IPS DF 4.7 (cell line): ENCODE results near the gene SPOP.

Source experiments
- DNase-seq: peaks from one replicate; pipeline ENCODE4 v3.0.0-alpha.2; 2013; ENCODE audit warnings: low spot score; ENCODE audit errors: extremely low read depth

SPOP gene

GRCh38 chr17:49616601-49617131, 61.2 kb downstream of the SPOP start:
- no peak for DNase-seq

- DNase-seq, result no peak
These were observed 61.8 kb downstream of the SPOP start for GRCh38 chr17:49616086-49616485.

- no peak for DNase-seq
These were observed 64.6 kb downstream of the SPOP start for GRCh38 chr17:49613182-49613800.

GRCh38 chr17:49612726-49613125, 65.2 kb downstream of the SPOP start:
- no peak for DNase-seq

- DNase-seq, result no peak
These were observed 66.9 kb downstream of the SPOP start for GRCh38 chr17:49610883-49611584.

- DNase-seq, result no peak
These were observed 73.5 kb downstream of the SPOP start for GRCh38 chr17:49604314-49604869.

GRCh38 chr17:49603720-49604119, 74.2 kb downstream of the SPOP start:
- DNase-seq, result no peak

GRCh38 chr17:49603238-49603637, 74.7 kb downstream of the SPOP start:
- DNase-seq, result no peak

- DNase-seq, result no peak
These were observed 75.1 kb downstream of the SPOP start for GRCh38 chr17:49602783-49603182.

- DNase-seq, result no peak
These were observed 76.9 kb downstream of the SPOP start for GRCh38 chr17:49600949-49601348.

- no peak for DNase-seq
These were observed 79.0 kb downstream of the SPOP start for GRCh38 chr17:49598918-49599317.

- DNase-seq, result no peak
These were observed 79.8 kb downstream of the SPOP start for GRCh38 chr17:49597928-49598655.

GRCh38 chr17:49597436-49597835, 80.5 kb downstream of the SPOP start:
- no peak for DNase-seq

GRCh38 chr17:49596613-49597244, 81.2 kb downstream of the SPOP start:
- no peak for DNase-seq

- DNase-seq, result no peak
These were observed 81.9 kb downstream of the SPOP start for GRCh38 chr17:49595980-49596379.

- DNase-seq, result no peak
These were observed 82.6 kb downstream of the SPOP start for GRCh38 chr17:49595328-49595727.

GRCh38 chr17:49592263-49592662, 85.6 kb downstream of the SPOP start:
- no peak for DNase-seq

GRCh38 chr17:49590874-49591273, 87.0 kb downstream of the SPOP start:
- no peak for DNase-seq

GRCh38 chr17:49589577-49589927, 88.3 kb downstream of the SPOP start:
- no peak for DNase-seq

- DNase-seq, result no peak
These were observed 88.9 kb downstream of the SPOP start for GRCh38 chr17:49588726-49589576.

GRCh38 chr17:49588312-49588711, 89.6 kb downstream of the SPOP start:
- no peak for DNase-seq
